SK-N-SH (cell line): ENCODE measurements around the gene PGP. TPM values are rescaled to one million over a fixed set of nuclear protein-coding genes. Genes with fewer than 3 reads are reported as not detected.
A peak's percentile ranks its signal among the peaks of the same experiment; 100 is the strongest.

ENCODE experiments used
- CTCF ChIA-PET: fragments of 300-600, 350-600 bp; formaldehyde crosslinking; extraction: SDS; loops from one replicate; lab custom pipeline; 2021; lab: Yijun Ruan, JAX
- POLR2A ChIA-PET: fragments of 350-600 bp; sonication (Branson Sonifier 250); formaldehyde crosslinking; extraction: SDS; loops from one replicate; lab custom pipeline; 2020; ENCODE audit warnings: antibody characterized with exemption, inconsistent platforms; lab: Yijun Ruan, JAX
- DNase-seq: peaks from one replicate; pipeline ENCODE4 v3.0.0; 2012
- H2AFZ ChIP-seq: fragments of 200-600 bp; sonication (generic); 2 replicates; pipeline ENCODE4 v1.8.1; 2016; ENCODE audit warnings: antibody characterized with exemption, mild to moderate bottlenecking, low read depth
- H3F3A ChIP-seq: fragments of 200-600 bp; sonication (generic); replicated peaks from 2 replicates; pipeline ENCODE3; 2016; ENCODE audit warnings: antibody characterized with exemption, mild to moderate bottlenecking; ENCODE audit not compliant: insufficient read depth
- H3K27ac ChIP-seq, 2 experiments: fragments of 200-500 bp in 1 of 2; fragments of 200-600 bp in 1 of 2; sonication (Bioruptor generic) in 1 of 2; sonication (generic), shearing (Covaris generic) in 1 of 2; 2 replicates each; pipeline versions ENCODE4 v1.5.1 to v1.6.1; 2014 to 2016; ENCODE audit warnings: low read depth in 2 of 2, inconsistent platforms in 1 of 2, low read length in 1 of 2, mild to moderate bottlenecking in 1 of 2, mixed read lengths in 1 of 2
- H3K27me3 ChIP-seq: fragments of 200-600 bp; sonication (generic), shearing (Covaris generic); 2 replicates; pipeline ENCODE4 v1.6.1; 2016; ENCODE audit warnings: mixed run types; ENCODE audit not compliant: insufficient read depth
- H3K36me3 ChIP-seq, 2 experiments: fragments of 200-500 bp in 1 of 2; fragments of 200-600 bp in 1 of 2; sonication (Bioruptor generic) in 1 of 2; sonication (generic) in 1 of 2; replicated peaks in 1 of 2; 2 replicates each; pipeline versions ENCODE3 to v1.5.1; 2014 to 2016; ENCODE audit warnings: low read length in 1 of 2, mild to moderate bottlenecking in 1 of 2; ENCODE audit not compliant: insufficient read depth in 2 of 2, control insufficient read depth in 1 of 2
- H3K4me1 ChIP-seq, 2 experiments: fragments of 200-500 bp in 1 of 2; fragments of 200-600 bp in 1 of 2; sonication (Bioruptor generic) in 1 of 2; sonication (generic), shearing (Covaris generic) in 1 of 2; 2 replicates each; pipeline versions ENCODE4 v1.5.1 to v1.6.1; 2014 to 2016; ENCODE audit warnings: low read depth in 1 of 2, low read length in 1 of 2, mixed run types in 1 of 2; ENCODE audit not compliant: insufficient read depth in 2 of 2, control insufficient read depth in 1 of 2
- H3K4me2 ChIP-seq: fragments of 200-600 bp; sonication (generic), shearing (Covaris generic); 2 replicates; pipeline ENCODE4 v1.6.1; 2017; ENCODE audit warnings: mixed run types
- H3K4me3 ChIP-seq, 2 experiments: fragments of 200-500 bp in 1 of 2; fragments of 200-600 bp in 1 of 2; sonication (Bioruptor generic) in 1 of 2; sonication (generic), shearing (Covaris generic) in 1 of 2; 2 replicates each; pipeline versions ENCODE4 v1.5.1 to v1.8.1; 2014 to 2016; ENCODE audit warnings: low read depth in 2 of 2, inconsistent platforms in 1 of 2, low read length in 1 of 2, mild to moderate bottlenecking in 1 of 2, mixed read lengths in 1 of 2, moderate library complexity in 1 of 2
- H3K79me2 ChIP-seq: fragments of 200-600 bp; sonication (generic); 2 replicates; pipeline ENCODE4 v1.8.1; 2017; ENCODE audit warnings: mild to moderate bottlenecking; ENCODE audit not compliant: insufficient read depth
- H3K9ac ChIP-seq: fragments of 200-600 bp; sonication (generic); 2 replicates; pipeline ENCODE4 v1.6.1; 2017; ENCODE audit warnings: mixed run types
- H3K9me2 ChIP-seq: fragments of 200-600 bp; sonication (generic); 2 replicates; pipeline ENCODE4 v1.6.1; 2017; ENCODE audit warnings: mixed run types
- H3K9me3 ChIP-seq: fragments of 200-600 bp; sonication (generic); 2 replicates; pipeline ENCODE4 v1.6.1; 2017; ENCODE audit warnings: mixed run types, mild to moderate bottlenecking, moderate library complexity
- H4K20me1 ChIP-seq: fragments of 200-600 bp; sonication (generic); 2 replicates; pipeline ENCODE4 v1.6.1; 2017; ENCODE audit warnings: mild to moderate bottlenecking, mixed run types; ENCODE audit not compliant: insufficient read depth
- CHD2 ChIP-seq: fragments of 150-350 bp; IDR thresholded peaks from 2 replicates; pipeline ENCODE4 v1.6.1; 2018; ENCODE audit warnings: low read length; ENCODE audit not compliant: partially characterized antibody
- EP300 ChIP-seq, 2 experiments: IDR thresholded peaks; 2 replicates each; pipeline versions ENCODE4 v1.4.0 to v1.6.1; 2012; ENCODE audit warnings: borderline replicate concordance in 1 of 2, low read depth in 1 of 2, low read length in 1 of 2
- EZH2phosphoT487 ChIP-seq: fragments of 200-600 bp; sonication (generic); IDR thresholded peaks from 2 replicates; pipeline ENCODE4 v1.6.1; 2017; ENCODE audit warnings: low read depth, mixed run types, mild to moderate bottlenecking, antibody characterized with exemption, moderate library complexity, borderline replicate concordance
- POLR2AphosphoS5 ChIP-seq: IDR thresholded peaks from 2 replicates; pipeline ENCODE4 v1.6.1; 2012; ENCODE audit warnings: low read depth, low read length
- RXRA ChIP-seq: IDR thresholded peaks from 2 replicates; pipeline ENCODE4 v1.4.0; 2012; ENCODE audit warnings: low read depth, mild to moderate bottlenecking, borderline replicate concordance
- TCF12 ChIP-seq: IDR thresholded peaks from 2 replicates; pipeline ENCODE4 v1.4.0; 2012
- whole genome bisulfite sequencing: methylation state at CpG from one replicate; pipeline ENCODE4 v1.1.6; 2017; ENCODE audit warnings: low lambda C conversion rate; 5-methylcytosine and 5-hydroxymethylcytosine counted together
- polyA plus RNA-seq, 3 experiments: library from polyadenylated mRNA; depleted of rRNA; stranded (reverse); fragments of >200 nt; gene quantifications; 2 replicates each; pipeline ENCODE4 v1.2.3, GENCODE V29; 2012
- TF ChIP-seq, protein P1 (sequence below): IDR thresholded peaks from 2 replicates; pipeline ENCODE4 v1.4.0; 2012; ENCODE audit warnings: low read depth
- TF ChIP-seq, protein P2 (sequence below): IDR thresholded peaks from 2 replicates; pipeline ENCODE4 v1.4.0; 2012; ENCODE audit warnings: low read depth, borderline replicate concordance

PGP gene
- polyA plus RNA-seq, 1 of the 3 experiments (the other 2 are of a cell fraction), result 10.3 TPM

DNA sequence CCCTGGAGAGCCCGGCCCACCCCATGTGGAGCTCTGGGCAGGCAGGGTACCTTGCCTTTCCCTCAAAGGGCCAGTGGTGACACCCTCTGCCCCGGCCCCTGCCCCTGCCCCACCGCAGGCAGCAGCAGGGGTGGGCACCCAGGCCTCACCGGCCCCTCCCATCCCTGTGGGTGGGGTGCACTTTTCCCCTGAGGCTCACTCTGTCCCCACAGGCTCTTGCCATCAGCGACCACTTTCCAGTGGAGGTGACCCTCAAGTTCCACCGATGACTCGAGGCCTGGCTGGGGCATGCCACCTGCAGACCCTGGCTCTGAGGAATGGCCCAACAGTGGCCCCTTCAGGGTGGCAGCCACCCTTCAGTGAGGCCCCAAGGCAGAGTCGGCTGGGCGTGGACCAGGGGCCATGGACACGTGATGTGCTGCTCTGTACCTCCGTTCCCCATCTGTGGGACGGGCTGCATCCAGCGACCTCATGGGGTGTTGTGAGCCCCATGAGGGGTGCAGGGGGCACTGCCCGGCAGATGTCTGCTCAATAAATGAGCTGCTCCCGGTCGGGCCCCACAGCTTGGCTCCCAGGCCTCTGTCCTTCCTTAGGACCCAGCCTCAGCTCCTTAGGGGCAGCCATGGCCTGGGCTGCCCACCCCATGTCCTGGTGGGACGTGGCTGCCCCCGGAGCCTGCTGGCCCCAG, 23.7 kb upstream of the PGP start:
- H2AFZ ChIP-seq, result no peak overlapping the region
- 88% methylated on average over 5 of the region's 18 CpGs for WGBS
- CTCF ChIA-PET, result interaction anchor here (0.9 to 1.2 kb wide), 2 partner anchors 13 to 235 kb away, joined by 5 read pairs; partner anchors contain the start of gene ECI1

DNA sequence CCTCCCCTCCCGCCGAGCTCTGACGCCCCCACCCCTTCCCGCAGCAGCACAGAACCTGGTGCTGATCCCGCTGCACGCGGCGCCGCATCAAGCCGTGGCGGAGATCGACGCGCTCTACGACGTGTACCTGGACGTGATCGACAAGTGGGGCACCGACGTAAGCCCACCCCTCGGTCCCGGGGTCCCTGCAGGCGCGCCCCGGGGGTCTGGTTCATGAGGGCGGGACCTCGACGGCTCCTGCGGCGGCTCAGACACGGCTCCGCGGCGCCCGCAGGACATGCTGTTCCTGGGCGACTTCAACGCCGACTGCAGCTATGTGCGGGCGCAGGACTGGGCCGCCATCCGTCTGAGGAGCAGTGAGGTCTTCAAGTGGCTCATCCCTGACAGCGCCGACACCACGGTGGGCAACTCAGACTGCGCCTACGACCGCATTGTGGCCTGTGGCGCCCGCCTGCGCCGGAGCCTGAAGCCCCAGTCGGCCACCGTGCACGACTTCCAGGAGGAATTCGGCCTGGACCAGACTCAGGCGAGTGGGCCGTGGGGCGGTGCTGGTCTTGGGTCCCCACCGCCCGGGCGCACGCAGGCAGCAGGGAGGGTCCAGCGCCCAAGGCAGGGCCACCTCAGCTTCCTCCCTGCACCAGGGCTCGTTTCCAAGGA, 23.0 kb upstream of the PGP start:
- H3F3A ChIP-seq, result peaks cover 10% of the 10 kb centered on the region
- H3K36me3 ChIP-seq, result peaks cover 5 to 39% of the 10 kb centered on the region in 2 experiments
- TF ChIP-seq RXRA (no peak), CHD2 (no peak), POLR2AphosphoS5 (no peak), TCF12 (no peak), EZH2phosphoT487 (no peak), EP300 (IDR thresholded peaks at IDR 0.05; ENCODE audit: borderline replicate concordance in 1 of 2, low read depth in 1 of 2, low read length in 1 of 2) (no peak)
- TF ChIP-seq, protein P1, sequence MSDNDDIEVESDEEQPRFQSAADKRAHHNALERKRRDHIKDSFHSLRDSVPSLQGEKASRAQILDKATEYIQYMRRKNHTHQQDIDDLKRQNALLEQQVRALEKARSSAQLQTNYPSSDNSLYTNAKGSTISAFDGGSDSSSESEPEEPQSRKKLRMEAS, result no peak
- TF ChIP-seq, protein P2, sequence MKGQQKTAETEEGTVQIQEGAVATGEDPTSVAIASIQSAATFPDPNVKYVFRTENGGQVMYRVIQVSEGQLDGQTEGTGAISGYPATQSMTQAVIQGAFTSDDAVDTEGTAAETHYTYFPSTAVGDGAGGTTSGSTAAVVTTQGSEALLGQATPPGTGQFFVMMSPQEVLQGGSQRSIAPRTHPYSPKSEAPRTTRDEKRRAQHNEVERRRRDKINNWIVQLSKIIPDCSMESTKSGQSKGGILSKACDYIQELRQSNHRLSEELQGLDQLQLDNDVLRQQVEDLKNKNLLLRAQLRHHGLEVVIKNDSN, result no peak
- H4K20me1 ChIP-seq, result no peaks in the 10 kb centered on the region
- H3K27ac ChIP-seq, result no peak overlapping the region
- WGBS, result 93% methylated on average over 39 of the region's 65 CpGs
- H3K79me2 ChIP-seq, result no peaks in the 10 kb centered on the region
- H3K27me3 ChIP-seq, result no peaks in the 10 kb centered on the region
- no peaks in the 10 kb centered on the region for H3K9me3 ChIP-seq
- POLR2A ChIA-PET, result interaction anchor here (1.9 kb wide), 1 partner anchor 14 kb away, joined by 5 read pairs; the partner anchor contains the start of gene ECI1
- no peak overlapping the region for H2AFZ ChIP-seq
- H3K9me2 ChIP-seq, result no peaks in the 10 kb centered on the region
- H3K4me2 ChIP-seq, result no peak overlapping the region
- H3K4me1 ChIP-seq, result peaks cover 0 to 3% of the 10 kb centered on the region in 2 experiments; a peak in 1 of 4 replicates
- H3K9ac ChIP-seq, result no peak overlapping the region
- CTCF ChIA-PET, result no interaction called here
- H3K4me3 ChIP-seq, result no peak overlapping the region
- DNase-seq, result peak; percentile 38

More for the DNA sequence above, 23.7 kb upstream of the PGP start:
- H3K79me2 ChIP-seq, result no peaks in the 10 kb centered on the region
- H3F3A ChIP-seq, result peaks cover 10% of the 10 kb centered on the region
- H3K36me3 ChIP-seq, result peaks cover 8 to 38% of the 10 kb centered on the region in 2 experiments
- TF ChIP-seq RXRA (no peak), POLR2AphosphoS5 (peak; percentile 5; the same call in 1 of the 2 replicates), EZH2phosphoT487 (no peak)
- H4K20me1 ChIP-seq, result no peaks in the 10 kb centered on the region
- no peaks in the 10 kb centered on the region for H3K9me2 ChIP-seq
- DNase-seq, result peak; percentile 42
- no peaks in the 10 kb centered on the region for H3K27me3 ChIP-seq
- no peak overlapping the region for H3K27ac ChIP-seq
- no peak overlapping the region for H3K4me2 ChIP-seq
- H3K9ac ChIP-seq, result no peak overlapping the region
- POLR2A ChIA-PET, result interaction anchor here (1.0 to 1.9 kb wide), 2 partner anchors 8 to 13 kb away, joined by 3 to 5 read pairs; partner anchors contain the start of gene ECI1
- H3K9me3 ChIP-seq, result no peaks in the 10 kb centered on the region
- H3K4me1 ChIP-seq, result peaks cover 0 to 3% of the 10 kb centered on the region in 2 experiments; a peak in 1 of 4 replicates
- H3K4me3 ChIP-seq, result no peak overlapping the region
